ENCODE data around the gene ZNF543.

Gene ZNF543

DNA sequence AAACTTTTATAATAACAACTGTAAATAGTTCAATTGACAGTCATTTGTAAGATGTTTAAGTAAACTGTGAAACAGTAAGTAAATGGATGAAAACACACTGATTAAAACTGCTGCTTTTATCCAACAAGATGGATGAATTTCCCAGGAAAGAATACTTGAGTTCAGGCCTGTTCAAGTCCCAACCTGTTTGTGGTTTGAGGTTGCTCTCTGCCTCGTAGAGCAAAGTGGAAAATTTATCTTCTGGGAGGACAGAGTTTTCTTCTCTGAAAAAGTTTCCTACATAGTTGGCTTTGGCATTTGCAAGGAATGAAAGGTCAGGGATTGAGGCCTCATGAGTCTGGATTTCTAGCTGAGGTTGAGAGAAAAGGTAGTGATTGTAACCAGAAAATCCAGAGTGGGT is 15.2 kb upstream of the ZNF543 start:
- no peak for DNase-seq
- intact Hi-C loops (cut with DNase I; ENCODE audit: low total_unique reads), result no loop called here
- Histone ChIP-seq H3K27me3 (no peaks in the 10 kb centered on the region), H3K4me1 (peaks cover 0 to 18% (median 13%) of the 10 kb centered on the region in 4 donors), H3K9me3 (peaks cover 0 to 42% (median 0%) of the 10 kb centered on the region in 3 donors), H3K36me3 (peaks cover 29 to 55% (median 45%) of the 10 kb centered on the region in 3 donors), H3K27ac (no peak overlapping the region), H3K4me3 (no peak overlapping the region)
- TF ChIP-seq, protein P1, sequence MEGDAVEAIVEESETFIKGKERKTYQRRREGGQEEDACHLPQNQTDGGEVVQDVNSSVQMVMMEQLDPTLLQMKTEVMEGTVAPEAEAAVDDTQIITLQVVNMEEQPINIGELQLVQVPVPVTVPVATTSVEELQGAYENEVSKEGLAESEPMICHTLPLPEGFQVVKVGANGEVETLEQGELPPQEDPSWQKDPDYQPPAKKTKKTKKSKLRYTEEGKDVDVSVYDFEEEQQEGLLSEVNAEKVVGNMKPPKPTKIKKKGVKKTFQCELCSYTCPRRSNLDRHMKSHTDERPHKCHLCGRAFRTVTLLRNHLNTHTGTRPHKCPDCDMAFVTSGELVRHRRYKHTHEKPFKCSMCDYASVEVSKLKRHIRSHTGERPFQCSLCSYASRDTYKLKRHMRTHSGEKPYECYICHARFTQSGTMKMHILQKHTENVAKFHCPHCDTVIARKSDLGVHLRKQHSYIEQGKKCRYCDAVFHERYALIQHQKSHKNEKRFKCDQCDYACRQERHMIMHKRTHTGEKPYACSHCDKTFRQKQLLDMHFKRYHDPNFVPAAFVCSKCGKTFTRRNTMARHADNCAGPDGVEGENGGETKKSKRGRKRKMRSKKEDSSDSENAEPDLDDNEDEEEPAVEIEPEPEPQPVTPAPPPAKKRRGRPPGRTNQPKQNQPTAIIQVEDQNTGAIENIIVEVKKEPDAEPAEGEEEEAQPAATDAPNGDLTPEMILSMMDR (IDR thresholded peaks at IDR 0.05), result no peak

DNA sequence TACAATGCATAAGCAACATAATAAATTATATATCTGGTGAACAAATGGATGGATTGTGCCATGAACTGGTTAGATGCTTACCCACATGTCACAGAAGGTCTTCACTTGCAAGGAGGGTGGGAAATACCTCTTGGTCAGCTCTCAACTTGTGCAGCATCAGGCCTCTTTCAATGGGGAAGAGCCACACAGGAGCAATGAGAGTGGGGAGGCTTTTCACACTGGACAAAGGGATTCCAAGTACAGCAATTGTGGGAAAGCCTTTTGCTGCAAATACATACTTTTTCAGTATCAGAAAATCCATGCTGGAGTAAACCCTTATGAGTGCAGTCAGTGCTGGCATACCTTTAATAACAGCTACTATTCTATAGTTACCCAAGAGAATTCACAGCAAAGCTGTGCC is 11.8 kb upstream of the ZNF543 start:
- Histone ChIP-seq H3K9me3 (peaks cover 0 to 17% (median 0%) of the 10 kb centered on the region in 3 donors), H3K4me3 (no peak overlapping the region), H3K27ac (no peak overlapping the region), H3K27me3 (no peaks in the 10 kb centered on the region), H3K4me1 (no peaks in the 10 kb centered on the region), H3K36me3 (peaks cover 0 to 20% (median 15%) of the 10 kb centered on the region in 3 donors)
- TF ChIP-seq, protein P1 (IDR thresholded peaks at IDR 0.05), result no peak
- no peak for DNase-seq
- intact Hi-C loops (cut with DNase I; ENCODE audit: low total_unique reads), result no loop called here

DNA sequence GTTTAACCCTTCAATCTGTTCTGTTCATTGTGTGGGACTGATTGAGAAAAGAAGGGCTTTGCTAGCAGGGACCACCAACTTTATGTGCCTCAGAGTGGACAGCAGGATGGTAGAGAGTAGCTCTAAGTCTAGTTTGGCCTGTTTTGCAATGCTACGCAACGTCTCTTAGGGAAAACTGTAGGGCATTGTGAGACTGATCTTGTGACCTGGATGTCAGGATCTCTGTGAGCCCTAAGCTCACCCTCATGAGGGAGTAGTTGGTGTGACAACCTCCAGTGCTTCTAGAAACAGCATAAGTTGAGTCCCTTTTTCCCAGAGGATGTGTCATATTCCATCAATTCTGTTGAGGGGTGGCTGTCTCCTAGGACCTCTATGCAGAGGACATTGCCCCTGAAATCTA is 9.5 kb upstream of the ZNF543 start:
- peaks cover 0 to 10% (median 0%) of the 10 kb centered on the region in 3 donors for H3K9me3 ChIP-seq
- no peaks in the 10 kb centered on the region for H3K27me3 ChIP-seq
- H3K27ac ChIP-seq, result no peak overlapping the region
- no peak overlapping the region for H3K4me3 ChIP-seq
- TF ChIP-seq, protein P1 (IDR thresholded peaks at IDR 0.05), result no peak
- DNase-seq, result no peak
- intact Hi-C loops (cut with DNase I; ENCODE audit: low total_unique reads), result no loop called here
- peaks cover 0 to 1% (median under 1%) of the 10 kb centered on the region in 3 donors for H3K36me3 ChIP-seq
- H3K4me1 ChIP-seq, result no peaks in the 10 kb centered on the region

DNA sequence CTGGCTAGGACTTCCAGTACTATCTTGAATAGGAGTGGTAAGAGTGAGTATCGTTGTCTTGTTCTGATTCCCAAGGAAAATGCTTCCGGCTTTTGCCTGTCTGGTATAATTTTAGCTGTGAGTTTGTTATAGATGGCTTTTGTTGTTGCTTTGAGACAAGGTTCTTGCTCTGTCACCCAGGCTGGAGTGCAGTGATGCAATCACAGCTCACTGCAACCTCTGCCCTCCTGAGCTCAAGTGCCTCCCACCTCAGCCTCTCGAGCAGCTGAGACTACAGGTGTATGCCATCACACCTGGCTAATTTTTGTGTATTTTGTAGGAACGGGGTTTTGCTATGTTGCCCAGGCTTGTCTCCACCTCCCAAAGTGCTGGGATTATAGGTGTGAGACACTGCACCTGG is 6.1 kb upstream of the ZNF543 start:
- Histone ChIP-seq H3K27me3 (peaks cover 0 to 9% of the 10 kb centered on the region in 2 donors), H3K36me3 (no peaks in the 10 kb centered on the region), H3K4me1 (no peaks in the 10 kb centered on the region), H3K9me3 (no peaks in the 10 kb centered on the region), H3K27ac (no peak overlapping the region), H3K4me3 (no peak overlapping the region)
- intact Hi-C loops (cut with DNase I; ENCODE audit: low total_unique reads), result no loop called here
- TF ChIP-seq, protein P1 (IDR thresholded peaks at IDR 0.05), result no peak
- DNase-seq, result no peak

DNA sequence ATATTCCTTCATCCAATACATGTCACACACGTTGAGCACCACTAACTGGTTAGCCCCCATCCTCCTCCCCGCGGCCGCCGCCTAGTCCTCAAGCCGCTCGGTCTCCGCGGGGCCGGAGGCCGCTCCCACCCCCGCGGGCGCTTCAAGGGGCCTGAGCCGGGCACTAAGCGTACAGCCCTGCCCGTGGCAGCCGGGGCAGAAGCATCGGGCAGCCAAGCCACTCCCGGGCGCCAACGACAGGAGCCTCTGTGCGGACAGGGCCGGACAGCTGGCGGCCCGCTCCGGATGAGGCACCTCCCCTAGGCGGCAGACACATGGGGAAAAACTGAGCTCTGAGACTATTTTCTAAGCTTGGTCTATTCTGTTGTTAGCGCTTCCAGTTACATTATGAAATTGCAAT is 2.8 kb upstream of the ZNF543 start:
- no peak overlapping the region for H3K27ac ChIP-seq

More for the DNA sequence above, 2.8 kb upstream of the ZNF543 start:
- Histone ChIP-seq H3K27me3 (peaks cover 0 to 9% of the 10 kb centered on the region in 2 donors), H3K9me3 (peaks cover 0 to 5% (median 1%) of the 10 kb centered on the region in 3 donors), H3K36me3 (peaks cover 0 to 5% (median 2%) of the 10 kb centered on the region in 3 donors), H3K4me1 (peaks cover 0 to 18% (median 13%) of the 10 kb centered on the region in 4 donors), H3K4me3 (no peak overlapping the region)
- DNase-seq, result no peak
- intact Hi-C loops (cut with DNase I; ENCODE audit: low total_unique reads), result no loop called here
- TF ChIP-seq, protein P1 (IDR thresholded peaks at IDR 0.05), result no peak
